SK-N-SH (cell line): Measurements from ENCODE around the gene TSPYL1. TPM values are rescaled to one million over a fixed set of nuclear protein-coding genes. Genes with fewer than 3 reads are reported as not detected.

Source experiments
- CTCF ChIA-PET: fragments of 300-600, 350-600 bp; formaldehyde crosslinking; extraction: SDS; loops from one replicate; lab custom pipeline; 2021; lab: Yijun Ruan, JAX
- POLR2A ChIA-PET: fragments of 350-600 bp; sonication (Branson Sonifier 250); formaldehyde crosslinking; extraction: SDS; loops from one replicate; lab custom pipeline; 2020; ENCODE audit warnings: antibody characterized with exemption, inconsistent platforms; lab: Yijun Ruan, JAX
- DNase-seq: peaks from one replicate; pipeline ENCODE4 v3.0.0; 2012
- H2AFZ ChIP-seq: fragments of 200-600 bp; sonication (generic); 2 replicates; pipeline ENCODE4 v1.8.1; 2016; ENCODE audit warnings: antibody characterized with exemption, mild to moderate bottlenecking, low read depth
- H3F3A ChIP-seq: fragments of 200-600 bp; sonication (generic); replicated peaks from 2 replicates; pipeline ENCODE3; 2016; ENCODE audit warnings: antibody characterized with exemption, mild to moderate bottlenecking; ENCODE audit not compliant: insufficient read depth
- H3K27ac ChIP-seq, 2 experiments: fragments of 200-500 bp in 1 of 2; fragments of 200-600 bp in 1 of 2; sonication (Bioruptor generic) in 1 of 2; sonication (generic), shearing (Covaris generic) in 1 of 2; 2 replicates each; pipeline versions ENCODE4 v1.5.1 to v1.6.1; 2014 to 2016; ENCODE audit warnings: low read depth in 2 of 2, inconsistent platforms in 1 of 2, low read length in 1 of 2, mild to moderate bottlenecking in 1 of 2, mixed read lengths in 1 of 2
- H3K27me3 ChIP-seq: fragments of 200-600 bp; sonication (generic), shearing (Covaris generic); 2 replicates; pipeline ENCODE4 v1.6.1; 2016; ENCODE audit warnings: mixed run types; ENCODE audit not compliant: insufficient read depth
- H3K36me3 ChIP-seq, 2 experiments: fragments of 200-500 bp in 1 of 2; fragments of 200-600 bp in 1 of 2; sonication (Bioruptor generic) in 1 of 2; sonication (generic) in 1 of 2; replicated peaks in 1 of 2; 2 replicates each; pipeline versions ENCODE3 to v1.5.1; 2014 to 2016; ENCODE audit warnings: low read length in 1 of 2, mild to moderate bottlenecking in 1 of 2; ENCODE audit not compliant: insufficient read depth in 2 of 2, control insufficient read depth in 1 of 2
- H3K4me1 ChIP-seq, 2 experiments: fragments of 200-500 bp in 1 of 2; fragments of 200-600 bp in 1 of 2; sonication (Bioruptor generic) in 1 of 2; sonication (generic), shearing (Covaris generic) in 1 of 2; 2 replicates each; pipeline versions ENCODE4 v1.5.1 to v1.6.1; 2014 to 2016; ENCODE audit warnings: low read depth in 1 of 2, low read length in 1 of 2, mixed run types in 1 of 2; ENCODE audit not compliant: insufficient read depth in 2 of 2, control insufficient read depth in 1 of 2
- H3K4me2 ChIP-seq: fragments of 200-600 bp; sonication (generic), shearing (Covaris generic); 2 replicates; pipeline ENCODE4 v1.6.1; 2017; ENCODE audit warnings: mixed run types
- H3K4me3 ChIP-seq, 2 experiments: fragments of 200-500 bp in 1 of 2; fragments of 200-600 bp in 1 of 2; sonication (Bioruptor generic) in 1 of 2; sonication (generic), shearing (Covaris generic) in 1 of 2; 2 replicates each; pipeline versions ENCODE4 v1.5.1 to v1.8.1; 2014 to 2016; ENCODE audit warnings: low read depth in 2 of 2, inconsistent platforms in 1 of 2, low read length in 1 of 2, mild to moderate bottlenecking in 1 of 2, mixed read lengths in 1 of 2, moderate library complexity in 1 of 2
- H3K79me2 ChIP-seq: fragments of 200-600 bp; sonication (generic); 2 replicates; pipeline ENCODE4 v1.8.1; 2017; ENCODE audit warnings: mild to moderate bottlenecking; ENCODE audit not compliant: insufficient read depth
- H3K9ac ChIP-seq: fragments of 200-600 bp; sonication (generic); 2 replicates; pipeline ENCODE4 v1.6.1; 2017; ENCODE audit warnings: mixed run types
- H3K9me2 ChIP-seq: fragments of 200-600 bp; sonication (generic); 2 replicates; pipeline ENCODE4 v1.6.1; 2017; ENCODE audit warnings: mixed run types
- H3K9me3 ChIP-seq: fragments of 200-600 bp; sonication (generic); 2 replicates; pipeline ENCODE4 v1.6.1; 2017; ENCODE audit warnings: mixed run types, mild to moderate bottlenecking, moderate library complexity
- H4K20me1 ChIP-seq: fragments of 200-600 bp; sonication (generic); 2 replicates; pipeline ENCODE4 v1.6.1; 2017; ENCODE audit warnings: mild to moderate bottlenecking, mixed run types; ENCODE audit not compliant: insufficient read depth
- CHD2 ChIP-seq: fragments of 150-350 bp; IDR thresholded peaks from 2 replicates; pipeline ENCODE4 v1.6.1; 2018; ENCODE audit warnings: low read length; ENCODE audit not compliant: partially characterized antibody
- ELF1 ChIP-seq: IDR thresholded peaks from 2 replicates; pipeline ENCODE4 v1.4.0; 2012
- EP300 ChIP-seq, 2 experiments: IDR thresholded peaks; 2 replicates each; pipeline versions ENCODE4 v1.4.0 to v1.6.1; 2012; ENCODE audit warnings: borderline replicate concordance in 1 of 2, low read depth in 1 of 2, low read length in 1 of 2
- FOSL2 ChIP-seq: IDR thresholded peaks from 2 replicates; pipeline ENCODE4 v1.4.0; 2012; ENCODE audit warnings: low read depth, mild to moderate bottlenecking, moderate library complexity, borderline replicate concordance
- FOXJ3 ChIP-seq: sonication (generic); formaldehyde crosslinking; IDR thresholded peaks from 2 replicates; pipeline ENCODE4 v1.5.1; 2020; ENCODE audit warnings: mild to moderate bottlenecking, missing genetic modification reagents
- FOXM1 ChIP-seq: IDR thresholded peaks from 2 replicates; pipeline ENCODE4 v1.4.0; 2012; ENCODE audit warnings: low read depth, mild to moderate bottlenecking
- GABPA ChIP-seq: IDR thresholded peaks from 2 replicates; pipeline ENCODE4 v1.4.0; 2012; ENCODE audit warnings: low read depth, mild to moderate bottlenecking
- MEF2A ChIP-seq: IDR thresholded peaks from 2 replicates; pipeline ENCODE4 v1.4.0; 2012; ENCODE audit warnings: low read depth, borderline replicate concordance
- MXI1 ChIP-seq: IDR thresholded peaks from 2 replicates; pipeline ENCODE4 v1.6.1; 2012; ENCODE audit warnings: mild to moderate bottlenecking, low read depth, low read length, improper control_type of control experiment
- NFIC ChIP-seq: IDR thresholded peaks from 2 replicates; pipeline ENCODE4 v1.4.0; 2012; ENCODE audit warnings: borderline replicate concordance
- NRF1 ChIP-seq: IDR thresholded peaks from 2 replicates; pipeline ENCODE4 v1.6.1; 2012; ENCODE audit warnings: low read depth, mild to moderate bottlenecking, low read length
- POLR2AphosphoS5 ChIP-seq: IDR thresholded peaks from 2 replicates; pipeline ENCODE4 v1.6.1; 2012; ENCODE audit warnings: low read depth, low read length
- RAD21 ChIP-seq: IDR thresholded peaks from 2 replicates; pipeline ENCODE4 v1.6.1; 2012; ENCODE audit warnings: mild to moderate bottlenecking, low read length
- RFX5 ChIP-seq: IDR thresholded peaks from 2 replicates; pipeline ENCODE4 v1.6.1; 2012; ENCODE audit warnings: mild to moderate bottlenecking, improper control_type of control experiment, low read length
- SIN3A ChIP-seq: IDR thresholded peaks from 2 replicates; pipeline ENCODE4 v1.6.1; 2012; ENCODE audit warnings: low read depth, mild to moderate bottlenecking, low read length, moderate library complexity, borderline replicate concordance
- TEAD4 ChIP-seq: IDR thresholded peaks from 2 replicates; pipeline ENCODE4 v1.4.0; 2012; ENCODE audit warnings: mild to moderate bottlenecking, borderline replicate concordance; ENCODE audit not compliant: insufficient read depth
- YY1 ChIP-seq: IDR thresholded peaks from 2 replicates; pipeline ENCODE4 v1.4.0; 2012; ENCODE audit warnings: low read depth, mild to moderate bottlenecking
- WGBS: methylation state at CpG from one replicate; pipeline ENCODE4 v1.1.6; 2017; ENCODE audit warnings: low lambda C conversion rate; 5-methylcytosine and 5-hydroxymethylcytosine counted together
- polyA plus RNA-seq, 3 experiments: library from polyadenylated mRNA; depleted of rRNA; stranded (reverse); fragments of >200 nt; gene quantifications; 2 replicates each; pipeline ENCODE4 v1.2.3, GENCODE V29; 2012
- TF ChIP-seq, protein P1 (sequence below): IDR thresholded peaks from 2 replicates; pipeline ENCODE4 v1.4.0; 2012; ENCODE audit warnings: low read depth
- TF ChIP-seq, protein P2 (sequence below): IDR thresholded peaks from 2 replicates; pipeline ENCODE4 v1.4.0; 2012; ENCODE audit warnings: low read depth, borderline replicate concordance
- TF ChIP-seq, protein P3 (sequence below): IDR thresholded peaks from 2 replicates; pipeline ENCODE4 v1.4.0; 2012; ENCODE audit warnings: low read depth, borderline replicate concordance
- TF ChIP-seq, protein P4 (sequence below): IDR thresholded peaks from 2 replicates; pipeline ENCODE4; 2012

TSPYL1 gene
- polyA plus RNA-seq, 1 of the 3 experiments (the other 2 are of a cell fraction), result 27.9 TPM

DNA sequence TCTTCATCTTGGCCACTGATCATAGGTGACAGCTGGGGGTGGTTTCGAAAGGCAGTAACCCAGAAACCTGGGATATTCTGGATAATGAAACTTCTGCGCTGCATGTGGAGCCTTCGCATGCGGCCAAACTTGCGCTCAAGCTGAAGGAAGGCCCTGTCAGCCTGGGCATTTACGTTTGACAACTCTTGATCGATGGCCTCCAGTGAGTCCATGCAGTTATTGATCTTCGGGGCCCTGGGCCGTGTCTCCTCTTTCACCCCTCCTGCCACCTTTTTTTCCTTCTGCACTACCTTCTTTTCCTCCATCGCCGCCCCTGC lies 26.6 kb downstream of the TSPYL1 start:
- peaks cover 10% of the 10 kb centered on the region for H3F3A ChIP-seq
- H3K9me2 ChIP-seq, result no peaks in the 10 kb centered on the region
- H2AFZ ChIP-seq, result no peak overlapping the region
- ChIA-PET CTCF (interaction anchor here (1.4 to 7.0 kb wide), 3 partner anchors 15 to 141 kb away, joined by 3 to 52 read pairs (median 39); no protein-coding TSS in a partner anchor), POLR2A (interaction anchor here (1.9 to 3.1 kb wide), 3 partner anchors 24 to 118 kb away, joined by 4 to 34 read pairs (median 5); partner anchors contain the start of gene DSE)
- H3K9me3 ChIP-seq, result no peaks in the 10 kb centered on the region
- peaks cover 3% of the 10 kb centered on the region; the same call in 1 of the 2 replicates for H4K20me1 ChIP-seq
- peaks cover 76% of the 10 kb centered on the region for H3K79me2 ChIP-seq
- peak overlapping the region; percentile 92 to 97; a peak in 2 of 4 replicates for H3K27ac ChIP-seq
- peak overlapping the region; percentile 92 to 99 for H3K4me3 ChIP-seq
- 20% methylated on average over 11 of the region's 11 CpGs for WGBS
- no peak for DNase-seq
- H3K27me3 ChIP-seq, result no peaks in the 10 kb centered on the region
- H3K9ac ChIP-seq, result peak overlapping the region; percentile 89
- H3K4me2 ChIP-seq, result peak overlapping the region; percentile 92
- peaks cover 17 to 18% of the 10 kb centered on the region in 2 experiments for H3K36me3 ChIP-seq
- TF ChIP-seq FOSL2, result no peak
- no peak for TF ChIP-seq FOXM1
- no peak for TF ChIP-seq ELF1
- peaks cover 19 to 32% of the 10 kb centered on the region in 2 experiments; a peak in 3 of 4 replicates for H3K4me1 ChIP-seq

DNA sequence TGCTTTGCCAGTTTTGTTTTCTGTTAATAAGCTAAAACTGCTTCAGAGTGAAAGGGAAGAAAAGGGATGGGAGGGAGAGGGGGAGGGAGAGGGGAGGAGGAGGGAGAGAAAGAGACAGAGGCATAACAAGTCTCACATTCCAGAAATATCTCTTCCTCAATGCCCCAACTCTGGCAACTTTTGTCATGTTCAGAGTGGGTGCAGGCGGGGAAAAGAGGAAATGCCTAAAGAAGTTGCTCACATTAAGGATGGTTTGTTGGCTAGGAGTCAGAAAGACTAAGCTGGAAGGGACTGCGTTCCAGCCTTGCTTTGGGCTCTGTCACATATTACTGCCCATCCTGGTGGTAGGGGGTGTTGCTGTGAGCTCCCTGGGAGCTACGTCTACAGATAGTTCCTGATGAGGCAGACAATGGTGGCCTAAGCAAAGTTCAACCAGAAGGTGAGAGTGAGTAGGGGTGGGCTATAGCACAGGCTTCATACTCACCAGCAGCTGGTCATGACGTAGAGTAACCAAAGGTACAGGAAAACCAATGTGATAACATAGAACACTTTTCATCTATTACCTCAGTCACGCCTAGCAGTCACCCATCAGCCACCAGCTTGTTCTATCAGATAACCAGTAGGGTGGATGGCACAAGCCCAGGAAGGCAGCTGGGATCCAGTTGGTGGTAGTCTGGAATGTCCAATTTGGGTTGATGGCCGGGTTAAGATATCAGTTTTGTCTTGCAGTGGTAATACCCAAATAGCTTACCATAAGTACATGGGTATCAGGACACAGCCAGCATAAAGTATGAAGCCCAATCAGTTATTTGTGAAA lies 28.0 kb downstream of the TSPYL1 start:
- Histone ChIP-seq H3K4me2 (peak overlapping the region; percentile 92), H3K36me3 (peaks cover 17 to 27% of the 10 kb centered on the region in 2 experiments), H3K4me3 (peak overlapping the region; percentile 92 to 99), H3K9me2 (no peaks in the 10 kb centered on the region), H3F3A (peaks cover 21% of the 10 kb centered on the region), H3K9me3 (no peaks in the 10 kb centered on the region), H3K9ac (peak overlapping the region; percentile 64), H3K79me2 (peaks cover 79% of the 10 kb centered on the region), H3K27ac (peak overlapping the region; percentile 71 to 92), H2AFZ (no peak overlapping the region), H3K27me3 (no peaks in the 10 kb centered on the region), H4K20me1 (peaks cover 3% of the 10 kb centered on the region; the same call in 1 of the 2 replicates), H3K4me1 (peaks cover 19 to 32% of the 10 kb centered on the region in 2 experiments; a peak in 3 of 4 replicates)
- ChIA-PET CTCF (interaction anchor here (0.7 to 7.0 kb wide), 5 partner anchors 8 to 140 kb away, joined by 3 to 52 read pairs (median 4); no protein-coding TSS in a partner anchor), POLR2A (interaction anchor here (3.1 kb wide), 1 partner anchor 23 kb away, joined by 34 read pairs; no protein-coding TSS in a partner anchor)
- no peak for DNase-seq
- WGBS, result 60% methylated on average over 5 of the region's 6 CpGs
- TF ChIP-seq FOSL2 (peak; percentile 11; the same call in 1 of the 2 replicates), YY1 (no peak), TEAD4 (0 out of 2 replicates have a peak, but pooled peaks have one; percentile 65), RAD21 (no peak), NRF1 (no peak), RFX5 (no peak), SIN3A (no peak), EP300 (IDR thresholded peaks at IDR 0.05; ENCODE audit: borderline replicate concordance in 1 of 2, low read depth in 1 of 2, low read length in 1 of 2) (peak in 1 of 2 experiments; percentile 32; a peak in 1 of 4 replicates), NFIC (peak; percentile 77), GABPA (0 out of 2 replicates have a peak, but pooled peaks have one; percentile 8), FOXJ3 (no peak), ELF1 (no peak), CHD2 (no peak), MEF2A (no peak), POLR2AphosphoS5 (no peak), MXI1 (no peak)
- TF ChIP-seq, protein P1, sequence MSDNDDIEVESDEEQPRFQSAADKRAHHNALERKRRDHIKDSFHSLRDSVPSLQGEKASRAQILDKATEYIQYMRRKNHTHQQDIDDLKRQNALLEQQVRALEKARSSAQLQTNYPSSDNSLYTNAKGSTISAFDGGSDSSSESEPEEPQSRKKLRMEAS, result peak; percentile 43; the same call in 1 of the 2 replicates
- TF ChIP-seq, protein P2, sequence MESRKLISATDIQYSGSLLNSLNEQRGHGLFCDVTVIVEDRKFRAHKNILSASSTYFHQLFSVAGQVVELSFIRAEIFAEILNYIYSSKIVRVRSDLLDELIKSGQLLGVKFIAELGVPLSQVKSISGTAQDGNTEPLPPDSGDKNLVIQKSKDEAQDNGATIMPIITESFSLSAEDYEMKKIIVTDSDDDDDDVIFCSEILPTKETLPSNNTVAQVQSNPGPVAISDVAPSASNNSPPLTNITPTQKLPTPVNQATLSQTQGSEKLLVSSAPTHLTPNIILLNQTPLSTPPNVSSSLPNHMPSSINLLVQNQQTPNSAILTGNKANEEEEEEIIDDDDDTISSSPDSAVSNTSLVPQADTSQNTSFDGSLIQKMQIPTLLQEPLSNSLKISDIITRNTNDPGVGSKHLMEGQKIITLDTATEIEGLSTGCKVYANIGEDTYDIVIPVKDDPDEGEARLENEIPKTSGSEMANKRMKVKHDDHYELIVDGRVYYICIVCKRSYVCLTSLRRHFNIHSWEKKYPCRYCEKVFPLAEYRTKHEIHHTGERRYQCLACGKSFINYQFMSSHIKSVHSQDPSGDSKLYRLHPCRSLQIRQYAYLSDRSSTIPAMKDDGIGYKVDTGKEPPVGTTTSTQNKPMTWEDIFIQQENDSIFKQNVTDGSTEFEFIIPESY, result no peak
- TF ChIP-seq, protein P3, sequence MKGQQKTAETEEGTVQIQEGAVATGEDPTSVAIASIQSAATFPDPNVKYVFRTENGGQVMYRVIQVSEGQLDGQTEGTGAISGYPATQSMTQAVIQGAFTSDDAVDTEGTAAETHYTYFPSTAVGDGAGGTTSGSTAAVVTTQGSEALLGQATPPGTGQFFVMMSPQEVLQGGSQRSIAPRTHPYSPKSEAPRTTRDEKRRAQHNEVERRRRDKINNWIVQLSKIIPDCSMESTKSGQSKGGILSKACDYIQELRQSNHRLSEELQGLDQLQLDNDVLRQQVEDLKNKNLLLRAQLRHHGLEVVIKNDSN, result no peak
- TF ChIP-seq, protein P4, sequence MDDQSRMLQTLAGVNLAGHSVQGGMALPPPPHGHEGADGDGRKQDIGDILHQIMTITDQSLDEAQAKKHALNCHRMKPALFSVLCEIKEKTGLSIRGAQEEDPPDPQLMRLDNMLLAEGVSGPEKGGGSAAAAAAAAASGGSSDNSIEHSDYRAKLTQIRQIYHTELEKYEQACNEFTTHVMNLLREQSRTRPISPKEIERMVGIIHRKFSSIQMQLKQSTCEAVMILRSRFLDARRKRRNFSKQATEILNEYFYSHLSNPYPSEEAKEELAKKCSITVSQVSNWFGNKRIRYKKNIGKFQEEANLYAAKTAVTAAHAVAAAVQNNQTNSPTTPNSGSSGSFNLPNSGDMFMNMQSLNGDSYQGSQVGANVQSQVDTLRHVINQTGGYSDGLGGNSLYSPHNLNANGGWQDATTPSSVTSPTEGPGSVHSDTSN, result peak; percentile 53
